ENCODE results near the gene CCDC12. TPM values are rescaled to one million over a fixed set of nuclear protein-coding genes. Genes with fewer than 3 reads are reported as not detected.

CCDC12 gene
- total RNA-seq, 1 donor from 2014 or later = 25.3 TPM

GRCh38 chr3:46910166-46910760 lies 66.3 kb downstream of the CCDC12 start:
- FAIRE-seq (no peak), DNase-seq (ENCODE audit: low spot score in 2 of 2) (no peak)

- DNase-seq (ENCODE audit: low spot score in 2 of 2) (peak; percentile 74 to 95), FAIRE-seq (no peak)
Observed at GRCh38 chr3:46909535-46910161, 66.9 kb downstream of the CCDC12 start.

GRCh38 chr3:46908986-46909534 lies 67.5 kb downstream of the CCDC12 start:
- DNase-seq (ENCODE audit: low spot score in 2 of 2) (no peak), FAIRE-seq (no peak)

- FAIRE-seq (no peak), DNase-seq (ENCODE audit: low spot score in 2 of 2) (no peak)
Observed at GRCh38 chr3:46908294-46908985, 68.1 kb downstream of the CCDC12 start.

- peak; percentile 6 for FAIRE-seq
- no peak for DNase-seq (ENCODE audit: low spot score in 2 of 2)
Observed at GRCh38 chr3:46907960-46908293, 68.6 kb downstream of the CCDC12 start.

- DNase-seq (ENCODE audit: low spot score in 2 of 2) = no peak
- no peak for FAIRE-seq
Observed at GRCh38 chr3:46907271-46907670, 69.3 kb downstream of the CCDC12 start.

GRCh38 chr3:46906471-46907058 lies 70.0 kb downstream of the CCDC12 start:
- DNase-seq (ENCODE audit: low spot score in 2 of 2) (no peak), FAIRE-seq (no peak)

- no peak for DNase-seq (ENCODE audit: low spot score in 2 of 2)
- FAIRE-seq = no peak
Observed at GRCh38 chr3:46905661-46906451, 70.7 kb downstream of the CCDC12 start.

GRCh38 chr3:46905213-46905560 lies 71.4 kb downstream of the CCDC12 start:
- FAIRE-seq (no peak), DNase-seq (ENCODE audit: low spot score in 2 of 2) (no peak)

GRCh38 chr3:46904303-46905212 lies 72.0 kb downstream of the CCDC12 start:
- DNase-seq (ENCODE audit: low spot score in 2 of 2) (no peak), FAIRE-seq (no peak)

GRCh38 chr3:46903341-46904302 lies 72.9 kb downstream of the CCDC12 start:
- DNase-seq (ENCODE audit: low spot score in 2 of 2) (no peak), FAIRE-seq (no peak)

- FAIRE-seq (no peak), DNase-seq (ENCODE audit: low spot score in 2 of 2) (no peak)
Observed at GRCh38 chr3:46902188-46902631, 74.3 kb downstream of the CCDC12 start.

GRCh38 chr3:46901591-46902187 lies 74.9 kb downstream of the CCDC12 start:
- no peak for FAIRE-seq

GRCh38 chr3:46901061-46901460 lies 75.5 kb downstream of the CCDC12 start:
- FAIRE-seq (no peak), DNase-seq (ENCODE audit: low spot score in 2 of 2) (no peak)

More at GRCh38 chr3:46901591-46902187, 74.9 kb downstream of the CCDC12 start:
- no peak for DNase-seq (ENCODE audit: low spot score in 2 of 2)

- no peak for FAIRE-seq
Observed at GRCh38 chr3:46900356-46900755, 76.2 kb downstream of the CCDC12 start.

GRCh38 chr3:46900007-46900292 lies 76.6 kb downstream of the CCDC12 start:
- peak in 1 of 2 donors; percentile 57 for DNase-seq (ENCODE audit: low spot score in 2 of 2)
- no peak for FAIRE-seq

More at GRCh38 chr3:46900356-46900755, 76.2 kb downstream of the CCDC12 start:
- DNase-seq (ENCODE audit: low spot score in 2 of 2) = no peak

- DNase-seq (ENCODE audit: low spot score in 2 of 2) = no peak
- no peak for FAIRE-seq
Observed at GRCh38 chr3:46899151-46900006, 77.2 kb downstream of the CCDC12 start.

Data from frontal cortex (tissue), 4 donors.